HG02884 (cell line): ENCODE measurements around the gene EIF3D.

Experiments
- ATAC-seq: cut with Tn5 transposase; IDR thresholded peaks from one replicate; pipeline ENCODE4 v1.9.1; 2021; ENCODE audit warnings: mild to moderate bottlenecking, moderate library complexity; ENCODE audit not compliant: unreplicated experiment

EIF3D gene

DNA sequence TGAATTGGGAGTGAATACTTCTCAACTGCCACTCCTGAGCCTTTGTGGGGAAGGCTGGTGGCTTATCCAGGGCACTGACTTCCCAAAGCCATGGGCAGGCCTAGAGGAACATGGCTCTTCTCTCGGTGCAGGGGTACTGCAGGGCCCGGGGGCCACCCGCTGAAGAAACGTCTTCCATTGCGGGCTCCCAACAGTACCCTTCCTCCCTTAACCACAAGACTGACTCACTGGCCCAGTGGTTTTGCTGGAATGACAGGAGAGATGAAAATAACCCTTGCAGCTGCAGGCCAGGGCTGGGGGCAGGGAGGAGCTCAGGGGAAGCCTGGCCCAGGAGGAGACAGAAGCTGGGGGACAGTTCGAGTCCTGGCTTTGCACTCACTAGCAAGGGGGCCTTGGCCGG lies 61.0 kb downstream of the EIF3D start:
- ATAC-seq: no peak

DNA sequence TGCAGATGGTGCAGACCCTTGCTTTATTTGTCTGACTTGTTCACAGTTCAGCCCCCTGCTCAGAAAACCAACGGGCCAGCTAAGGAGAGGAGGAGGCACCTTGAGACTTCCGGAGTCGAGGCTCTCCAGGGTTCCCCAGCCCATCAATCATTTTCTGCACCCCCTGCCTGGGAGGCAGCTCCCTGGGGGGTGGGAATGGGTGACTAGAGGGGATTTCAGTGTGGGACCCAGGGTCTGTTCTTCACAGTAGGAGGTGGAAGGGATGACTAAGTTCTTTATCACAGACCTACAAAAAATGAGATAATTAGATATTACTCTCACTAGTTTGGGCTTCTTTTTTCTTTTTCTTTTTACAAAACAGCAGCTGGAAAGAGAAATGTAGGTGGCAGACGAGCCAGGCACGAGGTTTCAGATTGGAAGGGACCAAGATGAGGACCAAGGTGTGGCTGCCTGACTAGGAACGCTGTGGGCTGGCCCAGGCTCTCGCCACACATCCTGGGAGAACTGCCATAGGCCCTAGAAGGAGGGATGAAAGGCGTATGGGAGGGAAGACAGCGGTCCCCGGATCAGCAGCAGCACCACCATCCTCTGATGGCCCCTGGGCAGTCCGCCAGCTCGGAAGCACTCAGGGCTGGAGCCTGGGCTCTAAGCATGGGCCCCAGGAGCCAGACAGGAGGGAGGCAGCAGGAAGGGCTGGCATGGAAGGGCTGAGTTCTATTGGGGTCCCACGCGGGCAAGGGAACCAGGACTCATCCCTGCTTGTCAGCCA lies 61.7 kb downstream of the EIF3D start:
- ATAC-seq: no peak

DNA sequence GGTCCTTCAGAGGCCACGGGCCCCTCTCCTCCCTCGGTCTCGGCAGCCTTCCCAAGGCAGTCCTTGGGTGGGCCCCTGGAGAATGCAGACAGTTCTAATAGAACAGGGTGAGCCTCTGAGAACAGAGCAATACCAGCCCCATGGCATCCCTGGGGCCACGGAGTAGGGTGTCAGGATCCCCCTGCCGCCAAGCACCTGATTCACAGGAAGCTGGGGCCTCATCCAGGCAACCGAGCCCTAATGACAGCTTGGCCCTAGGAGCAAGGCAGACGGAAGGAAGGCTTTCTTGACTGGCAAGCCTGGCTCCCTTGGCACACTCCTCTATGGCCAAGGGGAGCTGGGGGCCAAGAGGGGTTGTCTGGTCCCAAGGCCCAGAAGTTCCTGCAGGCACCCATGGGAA lies 62.7 kb downstream of the EIF3D start:
- ATAC-seq: no peak

DNA sequence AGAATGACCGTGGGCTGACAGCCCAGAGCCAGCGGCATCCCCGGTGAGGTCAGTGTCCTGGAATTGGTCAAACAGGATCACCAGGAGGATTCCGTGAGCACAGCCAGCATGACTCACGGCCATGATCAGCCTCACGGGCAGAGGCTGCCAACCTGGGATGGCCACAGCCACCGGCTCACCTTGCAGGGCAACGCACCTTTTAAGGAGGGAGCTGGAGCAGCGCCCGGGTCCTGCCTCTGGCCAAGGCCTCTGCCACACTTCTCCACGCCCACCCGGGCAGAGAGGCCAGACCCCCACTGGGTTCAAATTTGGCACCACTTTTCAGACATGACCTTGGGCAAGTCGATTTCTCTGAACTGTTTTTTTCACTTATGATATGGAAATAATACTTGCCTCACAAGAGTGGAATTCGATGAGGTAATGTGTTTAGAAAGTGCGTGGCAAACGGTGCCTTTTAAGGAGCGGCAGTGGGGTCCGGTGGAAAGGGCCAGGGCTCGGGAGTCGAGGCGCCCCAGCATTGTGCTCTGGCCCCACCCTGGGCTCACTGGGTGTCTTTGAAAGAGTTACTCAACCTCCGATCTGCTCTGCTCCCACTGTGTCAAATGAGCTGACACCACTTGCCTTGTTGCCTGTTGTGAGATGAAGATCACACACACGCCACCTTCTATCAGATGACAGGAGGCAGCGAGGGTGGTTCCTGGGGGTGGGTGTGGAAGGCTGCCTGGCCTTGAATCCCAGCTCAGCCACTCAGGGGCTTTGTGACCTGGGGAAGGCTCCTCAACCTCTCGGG lies 63.5 kb downstream of the EIF3D start:
- no peak for ATAC-seq

DNA sequence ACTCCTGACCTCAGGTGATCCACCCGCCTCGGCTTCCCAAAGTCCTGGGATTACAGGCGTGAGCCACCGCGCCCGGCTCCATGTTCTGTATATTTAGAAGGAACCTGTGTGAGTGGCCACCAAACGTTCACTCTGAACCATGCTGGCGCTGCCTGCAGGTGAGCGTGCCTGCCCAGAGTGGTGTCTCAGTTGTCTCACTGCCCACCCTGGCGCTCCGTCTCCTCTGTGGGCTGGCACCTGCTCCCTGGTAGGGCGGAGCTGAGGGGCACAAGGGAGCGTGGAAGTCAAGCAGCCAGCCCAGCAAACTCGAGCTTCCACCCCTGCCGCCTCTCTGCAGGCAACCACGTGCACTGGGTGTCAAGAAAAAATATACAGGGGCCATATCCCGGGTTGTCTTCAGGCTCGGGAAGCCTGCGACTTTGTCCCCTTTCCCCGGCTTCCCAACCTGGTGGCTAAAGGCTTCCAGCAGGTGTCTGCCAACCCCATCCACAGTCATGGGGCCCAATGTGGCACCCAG lies 64.2 kb downstream of the EIF3D start:
- ATAC-seq: no peak

DNA sequence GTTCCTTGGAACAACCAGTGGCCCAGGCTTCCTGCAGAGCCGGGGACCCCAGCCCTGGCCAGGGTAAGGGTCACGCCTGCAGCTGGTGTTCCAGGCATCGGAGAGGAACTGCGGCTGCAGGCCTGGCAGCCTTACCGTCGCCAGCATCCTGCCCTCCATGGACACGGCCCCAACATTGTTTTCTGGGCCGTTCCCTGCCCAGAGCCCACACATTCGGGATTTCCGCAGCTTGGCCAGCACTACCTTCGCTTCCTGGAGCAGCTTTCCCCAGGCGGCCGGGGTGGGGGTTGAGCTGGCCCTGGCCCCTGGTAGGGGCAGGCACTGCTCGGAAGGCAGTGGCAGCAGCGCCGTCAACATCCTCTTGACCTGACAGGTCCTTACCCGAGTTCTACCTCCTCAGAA lies 65.2 kb downstream of the EIF3D start:
- no peak for ATAC-seq

DNA sequence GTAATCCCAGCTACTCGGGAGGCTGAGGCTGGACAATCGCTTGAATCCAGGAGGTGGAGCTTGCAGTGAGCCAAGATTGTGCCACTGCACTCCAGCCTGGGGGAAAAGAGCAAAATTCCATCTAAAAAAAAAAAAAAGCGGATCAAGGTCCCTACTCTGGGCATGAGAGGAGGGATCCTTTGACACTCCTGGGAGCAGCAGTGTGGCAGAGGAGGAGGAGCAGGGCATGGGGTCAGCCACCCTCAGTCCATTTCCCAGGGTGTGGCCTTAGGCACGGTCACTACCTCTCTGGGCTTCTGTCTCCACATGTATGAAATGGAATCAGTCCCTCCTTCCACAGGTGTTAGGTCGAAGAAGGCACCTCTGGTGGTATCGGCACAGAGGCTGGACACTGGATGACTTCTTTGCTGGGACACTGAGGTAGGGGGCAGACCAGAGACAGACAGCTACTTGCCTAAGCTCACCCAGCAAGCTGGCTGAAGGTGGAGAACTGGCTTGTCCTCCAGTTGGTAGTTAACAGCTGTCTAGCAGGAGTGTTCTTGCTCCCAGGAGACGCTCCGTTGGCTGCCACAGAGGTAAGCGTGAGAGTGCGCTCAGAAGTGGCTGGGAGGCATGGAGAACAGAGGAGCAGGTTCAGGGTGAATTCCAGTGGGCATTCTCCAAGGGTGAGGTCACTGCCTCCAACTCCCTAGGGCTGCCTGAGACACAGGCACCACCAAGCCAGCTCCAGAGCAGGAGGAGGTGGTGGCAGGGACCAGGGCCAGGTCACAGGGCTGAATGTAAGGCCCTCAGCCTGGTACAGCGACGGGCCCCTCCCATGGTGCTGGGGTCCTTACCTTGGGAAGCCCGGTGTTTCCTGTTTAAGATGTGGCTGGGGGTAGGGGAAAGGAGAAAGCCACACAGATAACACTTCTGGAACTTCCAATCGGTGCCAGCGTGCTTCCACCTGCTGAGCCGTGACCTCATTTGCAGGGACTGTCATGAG lies 67.0 kb downstream of the EIF3D start:
- no peak for ATAC-seq
